CD4-positive, alpha-beta T cell (primary cell): ENCODE measurements around the gene DLG5. TPM values are rescaled to one million over a fixed set of nuclear protein-coding genes. Genes with fewer than 3 reads are reported as not detected.
A peak's percentile ranks its signal among the peaks of the same experiment; 100 is the strongest.

Experiments used
- ATAC-seq: fragments of 200-7000 bp; cut with Tn5 transposase; one replicate; pipeline ENCODE4 v1.10.0; 2022; ENCODE audit warnings: mild to moderate bottlenecking; ENCODE audit not compliant: poor library complexity
- CTCF ChIA-PET: fragments of 350-600 bp; sonication (Branson Sonifier 250); formaldehyde crosslinking; loops from one replicate; lab custom pipeline; 2021; ENCODE audit warnings: antibody characterized with exemption, inconsistent platforms; lab: Charles Lee
- POLR2A ChIA-PET: fragments of 350-600 bp; sonication (Branson Sonifier 250); formaldehyde crosslinking; loops from one replicate; lab custom pipeline; 2021; ENCODE audit warnings: antibody characterized with exemption, inconsistent platforms; lab: Charles Lee
- DNase-seq, 14 experiments: peaks; one replicate each; pipeline ENCODE4 v3.0.0-alpha.2; 2013 to 2020; ENCODE audit warnings: mixed read lengths in 2 of 14
- H3K27ac ChIP-seq, 2 donors: one replicate each; pipeline versions ENCODE4 v1.5.1 to v1.7.0; 2013; ENCODE audit warnings: low read length in 2 of 2, low read depth in 1 of 2, mild to moderate bottlenecking in 1 of 2
- H3K27me3 ChIP-seq, 2 experiments: 1 replicate in 1 of 2; 2 replicates in 1 of 2; pipeline versions ENCODE4 v1.6.1 to v1.7.0; 2013; ENCODE audit warnings: low read length in 2 of 2, control low read depth in 1 of 2, mild to moderate bottlenecking in 1 of 2, moderate library complexity in 1 of 2; ENCODE audit not compliant: insufficient read depth in 2 of 2, control insufficient read depth in 1 of 2
- H3K36me3 ChIP-seq: one replicate; pipeline ENCODE4 v1.6.1; 2013; ENCODE audit warnings: low read length, control low read depth; ENCODE audit not compliant: insufficient read depth
- H3K4me1 ChIP-seq: one replicate; pipeline ENCODE4 v1.6.1; 2013; ENCODE audit warnings: low read length, control low read depth; ENCODE audit not compliant: insufficient read depth
- H3K4me3 ChIP-seq: one replicate; pipeline ENCODE4 v1.5.1; 2013; ENCODE audit warnings: mild to moderate bottlenecking, low read length, moderate library complexity
- H3K9me3 ChIP-seq, 2 experiments: 1 replicate in 1 of 2; 2 replicates in 1 of 2; pipeline versions ENCODE4 v1.6.1 to v1.7.0; 2013; ENCODE audit warnings: low read length in 2 of 2, mild to moderate bottlenecking in 2 of 2, control low read depth in 1 of 2, moderate library complexity in 1 of 2; ENCODE audit not compliant: control insufficient read depth in 1 of 2, insufficient read depth in 1 of 2
- H3K27ac Mint-ChIP-seq: one replicate; pipeline ENCODE4 v1.8.0; 2020; ENCODE audit warnings: mixed read lengths
- H3K27me3 Mint-ChIP-seq: one replicate; pipeline ENCODE4 v1.8.0; 2021; ENCODE audit warnings: mixed read lengths
- H3K36me3 Mint-ChIP-seq: one replicate; pipeline ENCODE4 v1.8.0; 2021; ENCODE audit warnings: low read depth, mixed read lengths
- H3K4me1 Mint-ChIP-seq: one replicate; pipeline ENCODE4 v1.8.0; 2021; ENCODE audit warnings: low read depth, mixed read lengths
- H3K4me3 Mint-ChIP-seq: one replicate; pipeline ENCODE4 v1.8.0; 2020; ENCODE audit warnings: mild to moderate bottlenecking, mixed read lengths
- H3K9me3 Mint-ChIP-seq: one replicate; pipeline ENCODE4 v1.8.0; 2020; ENCODE audit warnings: mixed read lengths
- intact Hi-C, 2 experiments: fragments of 100-400 bp; cut with DNase I in 1 of 2; cut with micrococcal nuclease in 1 of 2; formaldehyde crosslinking; loops; one replicate each; pipeline versions ENCODE4 v1.15.1 to v1.9.0; 2023 to 2025; cut with DNase I, micrococcal nuclease
- total RNA-seq, 174 experiments: library from RNA in 2 of 174; stranded (reverse) in 2 of 174; gene quantifications; one replicate each; pipeline ENCODE4 v1.2.3 and lab custom pipeline; 2021 to 2026
- TF ChIP-seq, protein P1 (sequence below): fragments of 200-600 bp; IDR thresholded peaks from one replicate; pipeline ENCODE4 v1.8.0; 2022; ENCODE audit warnings: antibody characterized with exemption, mild to moderate bottlenecking

The DLG5 gene
- total RNA-seq, 2 experiments from 2014 or later, result 7.1 to 7.4 TPM

GRCh38 chr10:77833792-77834191 is 92.8 kb downstream of the DLG5 start:
- Histone ChIP-seq H3K9me3 (no peaks in the 10 kb centered on the region), H3K4me3 (no peak overlapping the region), H3K27ac (no peak overlapping the region), H3K4me1 (peaks cover 63% of the 10 kb centered on the region), H3K36me3 (no peaks in the 10 kb centered on the region), H3K27me3 (no peaks in the 10 kb centered on the region)
- CTCF ChIA-PET, result no interaction called here
- Mint-ChIP-seq H3K36me3 (no peaks in the 10 kb centered on the region), H3K4me1 (peaks cover 39% of the 10 kb centered on the region), H3K27me3 (no peaks in the 10 kb centered on the region), H3K27ac (peak overlapping the region; percentile 90), H3K4me3 (no peak overlapping the region), H3K9me3 (no peaks in the 10 kb centered on the region)
- POLR2A ChIA-PET, result no interaction called here
- intact Hi-C loops, result no loop called here
- TF ChIP-seq, protein P1, sequence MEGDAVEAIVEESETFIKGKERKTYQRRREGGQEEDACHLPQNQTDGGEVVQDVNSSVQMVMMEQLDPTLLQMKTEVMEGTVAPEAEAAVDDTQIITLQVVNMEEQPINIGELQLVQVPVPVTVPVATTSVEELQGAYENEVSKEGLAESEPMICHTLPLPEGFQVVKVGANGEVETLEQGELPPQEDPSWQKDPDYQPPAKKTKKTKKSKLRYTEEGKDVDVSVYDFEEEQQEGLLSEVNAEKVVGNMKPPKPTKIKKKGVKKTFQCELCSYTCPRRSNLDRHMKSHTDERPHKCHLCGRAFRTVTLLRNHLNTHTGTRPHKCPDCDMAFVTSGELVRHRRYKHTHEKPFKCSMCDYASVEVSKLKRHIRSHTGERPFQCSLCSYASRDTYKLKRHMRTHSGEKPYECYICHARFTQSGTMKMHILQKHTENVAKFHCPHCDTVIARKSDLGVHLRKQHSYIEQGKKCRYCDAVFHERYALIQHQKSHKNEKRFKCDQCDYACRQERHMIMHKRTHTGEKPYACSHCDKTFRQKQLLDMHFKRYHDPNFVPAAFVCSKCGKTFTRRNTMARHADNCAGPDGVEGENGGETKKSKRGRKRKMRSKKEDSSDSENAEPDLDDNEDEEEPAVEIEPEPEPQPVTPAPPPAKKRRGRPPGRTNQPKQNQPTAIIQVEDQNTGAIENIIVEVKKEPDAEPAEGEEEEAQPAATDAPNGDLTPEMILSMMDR, result no peak
- no peak for DNase-seq
- no peak for ATAC-seq

DNA sequence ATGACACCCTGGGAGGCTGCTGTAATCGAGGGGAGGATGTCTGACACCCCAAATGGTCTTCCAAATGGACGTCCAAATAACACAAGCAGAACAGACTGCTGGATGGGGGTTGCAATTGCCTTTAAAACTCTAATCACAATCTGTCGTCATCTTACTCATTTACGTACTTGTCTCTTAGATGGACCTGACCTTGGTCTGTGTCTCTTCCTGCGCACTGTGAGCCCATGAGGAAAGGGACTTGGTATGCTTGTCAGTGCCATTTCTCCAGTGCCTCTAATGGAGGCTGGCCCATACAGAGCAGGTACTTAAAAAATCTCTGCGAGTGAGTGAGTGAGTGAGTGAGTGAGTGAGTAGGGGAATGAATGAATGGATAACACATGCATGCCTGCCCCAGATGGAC is 93.3 kb downstream of the DLG5 start:
- Histone ChIP-seq H3K36me3 (no peaks in the 10 kb centered on the region), H3K4me3 (no peak overlapping the region), H3K9me3 (no peaks in the 10 kb centered on the region), H3K4me1 (peaks cover 63% of the 10 kb centered on the region), H3K27me3 (no peaks in the 10 kb centered on the region), H3K27ac (no peak overlapping the region)
- ChIA-PET POLR2A (no interaction called here), CTCF (interaction anchor here (1.4 kb wide), 1 partner anchor 14 kb away, joined by 4 read pairs; no protein-coding TSS in a partner anchor)
- Mint-ChIP-seq H3K36me3 (no peaks in the 10 kb centered on the region), H3K27ac (peak overlapping the region; percentile 90), H3K4me1 (peaks cover 39% of the 10 kb centered on the region), H3K9me3 (no peaks in the 10 kb centered on the region), H3K27me3 (no peaks in the 10 kb centered on the region), H3K4me3 (no peak overlapping the region)
- ATAC-seq (no peak), DNase-seq (no peak)
- TF ChIP-seq, protein P1, result no peak
- intact Hi-C loops, result no loop called here

DNA sequence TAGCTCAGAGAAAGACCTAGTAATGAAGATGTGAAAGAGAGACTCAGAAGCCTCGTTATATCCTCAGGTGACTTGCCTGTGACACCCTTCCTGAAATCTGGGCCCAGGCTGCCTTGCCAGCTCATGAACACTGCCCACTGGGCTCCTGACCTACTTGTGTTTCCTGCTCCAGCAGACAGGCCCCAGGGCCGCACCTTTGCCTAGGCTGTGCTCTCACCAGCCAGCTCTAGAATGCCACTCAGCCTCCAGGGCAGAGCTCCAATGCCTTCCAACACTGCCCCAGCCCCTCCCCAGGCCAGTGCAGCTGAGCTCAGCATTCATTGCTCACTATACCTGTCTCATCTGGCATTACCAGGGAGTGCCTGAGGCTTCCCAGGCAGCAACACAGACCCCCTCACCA is 94.3 kb downstream of the DLG5 start:
- CTCF ChIA-PET, result interaction anchor here (1.1 to 1.4 kb wide), 2 partner anchors 15 to 121 kb away, joined by 3 to 4 read pairs; no protein-coding TSS in a partner anchor
- H3K27me3 Mint-ChIP-seq, result no peaks in the 10 kb centered on the region

More for the DNA sequence above, 94.3 kb downstream of the DLG5 start:
- no peaks in the 10 kb centered on the region for H3K36me3 ChIP-seq
- intact Hi-C loops, result no loop called here
- peaks cover 34% of the 10 kb centered on the region for H3K4me1 Mint-ChIP-seq
- ATAC-seq, result peak; percentile 45
- no peaks in the 10 kb centered on the region for H3K9me3 ChIP-seq
- DNase-seq, result peak in 13 of 14 experiments; percentile 9 to 85 (median 39)
- POLR2A ChIA-PET, result no interaction called here
- H3K27me3 ChIP-seq, result no peaks in the 10 kb centered on the region
- H3K4me3 Mint-ChIP-seq, result peak overlapping the region; percentile 8
- peaks cover 55% of the 10 kb centered on the region for H3K4me1 ChIP-seq
- H3K36me3 Mint-ChIP-seq, result no peaks in the 10 kb centered on the region
- peak overlapping the region; percentile 90 for H3K27ac Mint-ChIP-seq
- H3K4me3 ChIP-seq, result no peak overlapping the region
- no peaks in the 10 kb centered on the region for H3K9me3 Mint-ChIP-seq
- TF ChIP-seq, protein P1, result no peak
- H3K27ac ChIP-seq, result peak overlapping the region in 1 of 2 donors; percentile 47
